Adrenal gland (tissue), 12 donors: ENCODE results near the gene SLC12A9. TPM values are rescaled to one million over a fixed set of nuclear protein-coding genes. Genes with fewer than 3 reads are reported as not detected.

Experiments used
- microRNA-seq, 3 donors: library from miRNA; unstranded; fragments of <30 nt; microRNA quantifications; one replicate each; pipeline ENCODE4, GENCODE V29; 2017 to 2020
- polyA plus RNA-seq, 3 donors: library from polyadenylated mRNA; stranded (reverse); fragments of 200-250 nt in 2 of 3; fragments of 350-450 nt in 1 of 3; fragmentation: Illumina TruSeq in 1 of 3; extraction: RNeasy Lipid Tissue Mini Kit (QIAGEN cat#74804) in 1 of 3; gene quantifications; one replicate each; pipeline ENCODE4 v1.2.3, GENCODE V29; 2013 to 2014
- small RNA-seq, 2 donors: library from RNA; depleted of rRNA; stranded (forward); fragments of <200 nt; gene quantifications; one replicate each; pipeline ENCODE3, GENCODE V24; 2016
- total RNA-seq, 9 donors: library from RNA; depleted of rRNA in 4 of 9; stranded (reverse); fragments of >200 nt in 4 of 9; fragments of 120-200 nt in 1 of 9; fragmentation: NEBNext Ultra II Directional in 1 of 9; extraction: Animal tissue kit (Norgen Biotek cat#: 25700) in 1 of 9; gene quantifications; one replicate each; pipeline versions ENCODE4 v1.1.0 to v1.2.4, GENCODE V29; 2013 to 2023
- donor health status: healthy with polysubstance abuse.
- donor health status: Bipolar disorder and iron deficiency.
- donor health status: DM: yes; HTN: yes; CAD: no.
- donor health status: DM: no; HTN: no; CAD: no.
- donor health status: DM: no; HTN: no; CAD: no.
- donor health status: DM: yes; HTN: yes; CAD: no.

Gene SLC12A9
- total and polyA plus RNA-seq, 12 donors, result 6.1 to 60.3 (median 20.2) TPM

Small RNAs within 50 kb of the gene (microRNA-seq; reads per million reads assigned to microRNA genes)
- gene MIR6875, result 0 to 0.57 (median 0.45) reads per million in 3 donors

Small RNAs within 50 kb of the gene (small RNA-seq; reads per million reads assigned to genes)
- 0 reads per million in 2 donors for gene RN7SL549P
- 0 reads per million in 2 donors for gene RN7SL750P

Other genes starting within 250 kb of the SLC12A9 start
- gene MOSPD3, start 240.2 kb upstream of the SLC12A9 start, total RNA-seq, result 10 to 100 TPM; 14.0 to 54.5 (median 35.8) TPM
- gene MOSPD3, start 240.2 kb upstream of the SLC12A9 start, polyA plus RNA-seq, result 10 to 100 TPM; 27.3 to 51.9 (median 29.6) TPM
- gene TFR2, start 211.2 kb upstream of the SLC12A9 start, total RNA-seq, result 1 to 10 TPM in 5 of 9 donors, under 1 TPM in 4; 0.24 to 6.7 (median 1.4) TPM
- 1 to 10 TPM in 2 of 3 donors, under 1 TPM in 1; 0.88 to 2.1 (median 1.1) TPM for gene TFR2, start 211.2 kb upstream of the SLC12A9 start, polyA plus RNA-seq
- gene ACTL6B, start 196.3 kb upstream of the SLC12A9 start, total RNA-seq, result 1 to 10 TPM in 4 of 9 donors, not detected in 5; 1.7 to 3.8 (median 2.1) TPM
- 1 to 10 TPM in 2 of 3 donors, under 1 TPM in 1; 0.64 to 5.1 (median 2.5) TPM for gene ACTL6B, start 196.3 kb upstream of the SLC12A9 start, polyA plus RNA-seq
- 100 to 1,000 TPM in 8 of 9 donors, 10 to 100 TPM in 1; 54.1 to 365 (median 279) TPM for gene GNB2, start 179.0 kb upstream of the SLC12A9 start, total RNA-seq
- 100 to 1,000 TPM; 105 to 139 (median 105) TPM for gene GNB2, start 179.0 kb upstream of the SLC12A9 start, polyA plus RNA-seq
- 10 to 100 TPM; 15.9 to 62.2 (median 23.9) TPM for gene GIGYF1, start 158.5 kb upstream of the SLC12A9 start, total RNA-seq
- 100 to 1,000 TPM in 1 of 3 donors, 10 to 100 TPM in 1, 1 to 10 TPM in 1; 5.4 to 167 (median 49.8) TPM for gene GIGYF1, start 158.5 kb upstream of the SLC12A9 start, polyA plus RNA-seq
- 10 to 100 TPM in 8 of 9 donors, 1 to 10 TPM in 1; 8.7 to 60.9 (median 35.1) TPM for gene POP7, start 146.6 kb upstream of the SLC12A9 start, total RNA-seq
- gene POP7, start 146.6 kb upstream of the SLC12A9 start, polyA plus RNA-seq, result 10 to 100 TPM; 24.8 to 48.5 (median 27.1) TPM
- under 1 TPM in 1 of 9 donors, not detected in 8; 0.17 TPM for gene EPO, start 132.2 kb upstream of the SLC12A9 start, total RNA-seq
- under 1 TPM in 1 of 3 donors, not detected in 2; 0.10 TPM for gene EPO, start 132.2 kb upstream of the SLC12A9 start, polyA plus RNA-seq
- gene ZAN, start 119.1 kb upstream of the SLC12A9 start, total RNA-seq, result not detected
- not detected for gene ZAN, start 119.1 kb upstream of the SLC12A9 start, polyA plus RNA-seq
- 100 to 1,000 TPM in 6 of 9 donors, 10 to 100 TPM in 3; 67.5 to 188 (median 111) TPM for gene EPHB4, start 25.2 kb upstream of the SLC12A9 start, total RNA-seq
- gene EPHB4, start 25.2 kb upstream of the SLC12A9 start, polyA plus RNA-seq, result 10 to 100 TPM; 31.5 to 67.3 (median 37.2) TPM
- gene TRIP6, start 14.7 kb downstream of the SLC12A9 start, total RNA-seq, result 100 to 1,000 TPM in 2 of 9 donors, 10 to 100 TPM in 6, 1 to 10 TPM in 1; 6.1 to 105 (median 70.7) TPM
- gene TRIP6, start 14.7 kb downstream of the SLC12A9 start, polyA plus RNA-seq, result 10 to 100 TPM in 2 of 3 donors, 1 to 10 TPM in 1; 8.9 to 88.6 (median 67.6) TPM
- 100 to 1,000 TPM in 4 of 9 donors, 10 to 100 TPM in 5; 44.0 to 156 (median 70.7) TPM for gene SRRT, start 22.4 kb downstream of the SLC12A9 start, total RNA-seq
- 100 to 1,000 TPM in 2 of 3 donors, 10 to 100 TPM in 1; 83.7 to 289 (median 226) TPM for gene SRRT, start 22.4 kb downstream of the SLC12A9 start, polyA plus RNA-seq
- 10 to 100 TPM in 1 of 9 donors, 1 to 10 TPM in 8; 2.8 to 12.7 (median 5.2) TPM for gene UFSP1, start 37.0 kb downstream of the SLC12A9 start, total RNA-seq
- gene UFSP1, start 37.0 kb downstream of the SLC12A9 start, polyA plus RNA-seq, result 1 to 10 TPM; 2.5 to 6.8 (median 6.5) TPM
- 10 to 100 TPM in 1 of 9 donors, 1 to 10 TPM in 4, under 1 TPM in 4; 0.26 to 10.2 (median 1.2) TPM for gene ACHE, start 43.2 kb downstream of the SLC12A9 start, total RNA-seq
- 1 to 10 TPM; 1.2 to 3.3 (median 3.0) TPM for gene ACHE, start 43.2 kb downstream of the SLC12A9 start, polyA plus RNA-seq
- gene MUC3A, start 96.8 kb downstream of the SLC12A9 start, total RNA-seq, result under 1 TPM in 3 of 9 donors, not detected in 6; 0.04 to 0.91 (median 0.38) TPM
- under 1 TPM; 0.05 to 0.17 (median 0.16) TPM for gene MUC3A, start 96.8 kb downstream of the SLC12A9 start, polyA plus RNA-seq
- 1 to 10 TPM in 1 of 9 donors, under 1 TPM in 4, not detected in 4; 0.07 to 1.2 (median 0.55) TPM for gene MUC12, start 116.9 kb downstream of the SLC12A9 start, total RNA-seq
- 1 to 10 TPM in 2 of 3 donors, under 1 TPM in 1; 0.44 to 3.3 (median 3.0) TPM for gene MUC12, start 116.9 kb downstream of the SLC12A9 start, polyA plus RNA-seq
- not detected for gene MUC17, start 167.4 kb downstream of the SLC12A9 start, total RNA-seq
- gene MUC17, start 167.4 kb downstream of the SLC12A9 start, polyA plus RNA-seq, result not detected
- 10 to 100 TPM; 10.6 to 57.3 (median 29.5) TPM for gene TRIM56, start 232.8 kb downstream of the SLC12A9 start, total RNA-seq
- gene TRIM56, start 232.8 kb downstream of the SLC12A9 start, polyA plus RNA-seq, result 10 to 100 TPM in 2 of 3 donors, 1 to 10 TPM in 1; 8.3 to 24.1 (median 16.3) TPM